GM19099 (cell line): ENCODE results near the gene OR9I1.

Source experiments
- POLR2A ChIP-seq: IDR thresholded peaks from 3 replicates; pipeline ENCODE4 v1.6.1; 2011; ENCODE audit warnings: low read depth; ENCODE audit not compliant: insufficient read length; ENCODE audit errors: extremely low read depth

OR9I1 gene

DNA sequence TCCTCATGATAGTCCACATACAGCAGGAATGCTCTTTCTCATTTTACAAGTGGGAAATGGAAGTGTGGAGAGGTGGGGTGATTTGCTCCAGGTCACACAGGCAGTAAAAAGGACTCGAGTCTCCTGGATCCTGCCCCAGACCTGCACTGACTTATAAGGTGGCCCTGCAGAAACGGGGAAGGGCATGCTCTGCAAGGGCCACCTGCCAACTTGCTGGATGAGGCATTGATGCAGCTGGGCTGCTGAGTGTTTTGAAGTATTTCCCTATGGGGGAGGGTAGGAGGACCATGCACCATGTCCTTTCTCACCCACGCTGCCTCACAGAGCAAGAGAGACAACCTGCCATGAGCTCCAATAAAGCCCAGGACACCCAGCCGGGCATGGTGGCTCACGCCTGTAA, 57.6 kb downstream of the OR9I1 start:
- no peak for TF ChIP-seq POLR2A
